Gastroesophageal sphincter (tissue), 3 donors: ENCODE measurements around the gene FBXO3.

Experiments
- POLR2A ChIP-seq, 2 donors: fragments of 450-650 bp; IDR thresholded peaks; one replicate each; pipeline ENCODE4 v1.6.1; 2017; ENCODE audit warnings: antibody characterized with exemption in 2 of 2, mild to moderate bottlenecking in 2 of 2, moderate library complexity in 1 of 2
- TF ChIP-seq, protein P1 (sequence below), 4 experiments: fragments of 200-600 bp in 2 of 4; fragments of 450-650 bp in 2 of 4; sonication (generic) in 1 of 4; IDR thresholded peaks; one replicate each; pipeline ENCODE4 v1.5.1; 2017 to 2019; ENCODE audit warnings: antibody characterized with exemption in 4 of 4, mild to moderate bottlenecking in 2 of 4, moderate library complexity in 2 of 4

DNA sequence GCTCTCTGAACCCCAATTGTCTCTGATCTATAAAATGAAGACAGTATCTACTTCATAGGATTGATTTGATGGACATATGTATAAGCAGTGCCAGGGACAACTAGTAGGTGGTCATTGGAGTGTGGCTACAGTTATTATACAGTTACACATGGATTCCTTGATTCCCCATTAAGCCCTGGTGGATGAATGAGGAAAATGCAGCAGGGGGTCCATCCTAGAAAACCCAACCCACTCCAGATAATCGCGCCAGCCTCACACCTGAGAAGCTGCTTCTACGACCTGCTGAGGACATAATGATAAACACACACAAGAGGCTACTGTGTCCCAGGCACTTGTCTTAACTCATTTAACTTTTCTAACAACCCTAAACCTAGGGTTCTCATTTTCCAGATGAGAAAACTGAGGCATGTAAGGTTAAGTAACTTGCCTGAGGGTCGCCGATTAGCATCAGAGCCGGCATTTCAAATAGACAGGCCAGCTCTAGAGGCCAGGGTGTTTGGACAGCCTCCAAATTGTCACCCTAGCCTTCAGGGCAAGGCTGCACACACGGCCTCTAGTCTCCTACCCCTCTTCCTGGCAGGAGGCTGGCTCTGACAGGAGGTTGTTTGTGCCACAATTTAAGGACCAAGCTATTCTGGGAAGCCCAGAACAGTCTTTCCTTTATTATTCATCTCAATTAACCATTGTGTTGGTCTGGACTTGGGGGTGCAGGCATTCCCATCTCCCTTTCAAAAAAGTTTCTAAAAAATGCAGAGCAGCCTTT lies 69.9 kb downstream of the FBXO3 start:
- TF ChIP-seq, protein P1, sequence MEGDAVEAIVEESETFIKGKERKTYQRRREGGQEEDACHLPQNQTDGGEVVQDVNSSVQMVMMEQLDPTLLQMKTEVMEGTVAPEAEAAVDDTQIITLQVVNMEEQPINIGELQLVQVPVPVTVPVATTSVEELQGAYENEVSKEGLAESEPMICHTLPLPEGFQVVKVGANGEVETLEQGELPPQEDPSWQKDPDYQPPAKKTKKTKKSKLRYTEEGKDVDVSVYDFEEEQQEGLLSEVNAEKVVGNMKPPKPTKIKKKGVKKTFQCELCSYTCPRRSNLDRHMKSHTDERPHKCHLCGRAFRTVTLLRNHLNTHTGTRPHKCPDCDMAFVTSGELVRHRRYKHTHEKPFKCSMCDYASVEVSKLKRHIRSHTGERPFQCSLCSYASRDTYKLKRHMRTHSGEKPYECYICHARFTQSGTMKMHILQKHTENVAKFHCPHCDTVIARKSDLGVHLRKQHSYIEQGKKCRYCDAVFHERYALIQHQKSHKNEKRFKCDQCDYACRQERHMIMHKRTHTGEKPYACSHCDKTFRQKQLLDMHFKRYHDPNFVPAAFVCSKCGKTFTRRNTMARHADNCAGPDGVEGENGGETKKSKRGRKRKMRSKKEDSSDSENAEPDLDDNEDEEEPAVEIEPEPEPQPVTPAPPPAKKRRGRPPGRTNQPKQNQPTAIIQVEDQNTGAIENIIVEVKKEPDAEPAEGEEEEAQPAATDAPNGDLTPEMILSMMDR (IDR thresholded peaks at IDR 0.05): peak in 1 of 4 experiments; percentile 18
- no peak for TF ChIP-seq POLR2A (IDR thresholded peaks at IDR 0.05)
